Activated CD8-positive, alpha-beta memory T cell treated with anti-CD3 and anti-CD28 coated beads, Interleukin-2, amount 50 U/mL, for 4 hours (primary cell): ENCODE measurements around the gene TUBB.

ENCODE experiments used
- DNase-seq: peaks from one replicate; pipeline ENCODE4 v3.0.0-alpha.2; 2020

The TUBB gene

DNA sequence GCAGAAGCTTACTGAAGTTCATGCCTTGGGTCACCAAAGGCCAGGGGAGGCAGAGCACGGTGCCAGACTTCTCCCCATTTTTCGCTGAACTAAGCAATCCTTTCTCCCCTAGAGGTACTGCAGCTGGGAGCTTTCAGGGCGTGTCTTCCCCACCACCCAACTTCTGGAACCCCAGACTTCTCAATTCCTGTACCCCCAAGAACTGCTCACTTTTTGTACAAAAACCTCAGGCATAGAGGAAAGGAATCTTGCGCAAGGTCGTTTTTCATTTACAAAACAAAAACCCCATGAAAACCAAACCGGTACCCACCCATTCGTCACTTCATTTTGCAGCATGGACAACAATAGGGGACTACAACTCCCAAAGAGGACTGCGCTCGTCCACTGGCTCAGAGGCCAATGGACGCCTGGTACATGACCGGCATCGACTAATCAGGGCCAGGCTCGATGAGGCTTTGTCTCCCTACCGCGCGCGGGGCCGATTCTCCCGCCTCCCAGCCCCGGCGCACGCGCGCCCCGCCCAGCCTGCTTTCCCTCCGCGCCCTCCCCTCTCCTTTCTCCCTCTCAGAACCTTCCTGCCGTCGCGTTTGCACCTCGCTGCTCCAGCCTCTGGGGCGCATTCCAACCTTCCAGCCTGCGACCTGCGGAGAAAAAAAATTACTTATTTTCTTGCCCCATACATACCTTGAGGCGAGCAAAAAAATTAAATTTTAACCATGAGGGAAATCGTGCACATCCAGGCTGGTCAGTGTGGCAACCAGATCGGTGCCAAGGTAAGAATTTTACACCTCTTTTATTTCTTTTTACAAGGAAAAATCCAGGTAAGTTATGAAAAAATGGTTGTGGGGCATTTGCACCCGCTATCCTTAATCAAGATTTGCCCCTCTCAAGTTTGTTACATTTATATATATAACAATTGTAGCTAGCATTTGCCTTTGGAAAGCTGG lies at the start of gene TUBB:
Gene TUBB, plus strand, starts transcription at position 562 of the 947 bp plus-strand sequence. Its CDS starts 155 bp downstream, at position 717.
- peak; percentile 92 for DNase-seq

DNA sequence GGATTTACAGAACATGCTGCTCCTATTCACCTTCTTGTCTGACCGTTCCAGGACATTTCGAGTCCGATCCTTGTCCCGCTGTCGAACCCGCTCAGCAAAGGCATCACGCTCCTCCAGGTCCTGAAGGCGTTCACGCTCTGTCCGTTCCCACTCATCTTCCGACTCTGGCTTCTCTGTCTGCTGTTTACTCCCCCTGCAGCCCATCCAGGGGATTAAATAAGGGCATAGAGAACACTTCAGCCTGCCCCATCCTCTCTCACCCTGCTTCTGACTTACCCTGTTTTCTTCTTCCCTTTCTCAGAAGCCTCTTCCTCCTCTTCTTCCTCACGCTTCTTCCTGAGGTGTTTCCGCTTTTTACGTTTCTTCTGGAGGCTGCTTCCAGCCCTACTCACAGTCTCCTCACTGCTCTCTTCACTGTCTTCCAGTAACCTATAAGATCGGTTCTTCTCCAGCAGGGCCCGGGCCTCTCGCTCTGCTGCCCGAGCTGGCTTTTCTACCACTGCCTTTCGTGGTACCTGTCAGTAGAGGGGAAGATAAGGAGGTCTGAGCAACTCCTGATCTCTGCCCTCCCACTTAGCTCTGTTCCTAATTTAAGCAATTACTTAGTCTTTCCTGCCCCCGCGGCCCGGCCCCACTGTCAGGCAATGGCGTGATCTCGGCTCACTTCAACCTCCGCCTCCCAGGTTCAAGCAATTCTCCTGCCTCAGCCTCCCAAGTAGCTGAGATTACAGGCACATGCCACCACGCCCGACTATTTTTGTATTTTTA lies 49.2 kb upstream of the TUBB start:
- DNase-seq = no peak

DNA sequence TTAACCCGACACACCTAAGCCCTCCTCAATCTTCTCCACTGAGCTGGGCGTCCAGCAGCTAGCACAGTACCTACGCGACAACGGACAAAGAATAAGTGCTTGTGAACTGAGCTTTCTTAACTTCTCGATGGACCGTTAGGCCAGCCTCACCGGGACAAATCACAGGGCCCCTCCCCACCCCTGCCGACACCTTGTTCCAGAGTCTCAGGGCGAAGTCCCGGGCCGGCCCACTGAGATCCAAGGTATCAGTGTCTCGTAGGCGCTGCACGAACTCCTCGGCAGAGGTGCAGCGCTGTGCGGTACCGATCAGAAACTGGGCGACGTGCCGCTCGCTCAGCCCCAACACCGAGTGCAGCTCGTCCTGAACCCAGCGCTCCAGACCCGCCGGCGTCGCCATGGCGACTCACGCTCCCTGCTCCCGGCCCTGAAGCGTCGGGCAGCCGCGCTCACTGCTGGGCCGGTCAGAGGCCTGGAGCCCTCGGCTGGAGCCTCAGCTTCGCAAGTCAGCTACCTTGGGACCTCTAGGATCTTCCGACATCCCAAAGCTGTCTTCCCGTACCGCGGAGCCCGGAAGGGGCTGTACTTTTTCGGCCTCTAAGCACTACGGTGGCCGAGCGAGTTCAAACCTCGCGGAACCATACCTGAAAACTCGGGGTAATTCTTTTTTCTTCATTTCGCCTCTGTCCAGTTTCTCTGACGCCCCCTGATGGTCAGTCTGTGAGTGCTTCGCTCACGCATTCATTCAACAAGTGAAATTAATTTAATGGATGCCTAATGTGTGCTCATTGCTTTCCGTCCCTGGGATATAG lies 47.5 kb upstream of the TUBB start, which contains the start of gene DHX16:
Gene DHX16, minus strand, starts transcription at position 562 of the 809 bp plus-strand sequence. Its CDS starts 165 bp downstream, at position 397.
- DNase-seq = peak; percentile 91

DNA sequence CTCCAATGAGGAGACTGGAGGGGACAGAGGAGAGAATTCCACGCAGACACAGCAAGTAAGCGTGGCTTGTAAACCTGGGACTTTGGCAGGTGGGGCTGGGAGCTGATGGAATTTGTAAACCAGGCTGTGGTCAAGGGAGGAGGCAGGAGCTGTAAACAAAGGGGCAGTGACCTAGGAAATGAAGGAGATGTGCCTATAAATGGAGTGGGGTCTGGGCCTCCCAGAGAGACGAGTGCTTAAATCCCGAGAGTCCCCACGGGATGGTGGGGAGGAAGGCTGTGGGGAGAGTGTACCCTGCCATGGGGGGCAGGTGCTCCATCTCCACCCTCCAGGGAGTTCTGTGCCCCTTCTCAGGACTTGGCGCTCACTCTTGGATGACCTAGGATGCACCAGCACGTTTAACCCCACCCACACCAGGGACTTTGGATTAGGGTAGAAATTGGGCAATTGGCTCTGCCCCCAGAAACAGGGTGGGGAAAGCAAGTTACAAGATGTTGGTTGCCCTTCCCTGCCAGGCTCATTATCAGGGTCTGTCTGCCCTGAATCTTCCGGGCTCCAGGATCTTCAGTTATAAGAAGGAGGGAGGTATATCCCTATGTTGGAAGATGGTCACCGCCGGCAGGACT lies 43.4 kb upstream of the TUBB start:
- DNase-seq = no peak

DNA sequence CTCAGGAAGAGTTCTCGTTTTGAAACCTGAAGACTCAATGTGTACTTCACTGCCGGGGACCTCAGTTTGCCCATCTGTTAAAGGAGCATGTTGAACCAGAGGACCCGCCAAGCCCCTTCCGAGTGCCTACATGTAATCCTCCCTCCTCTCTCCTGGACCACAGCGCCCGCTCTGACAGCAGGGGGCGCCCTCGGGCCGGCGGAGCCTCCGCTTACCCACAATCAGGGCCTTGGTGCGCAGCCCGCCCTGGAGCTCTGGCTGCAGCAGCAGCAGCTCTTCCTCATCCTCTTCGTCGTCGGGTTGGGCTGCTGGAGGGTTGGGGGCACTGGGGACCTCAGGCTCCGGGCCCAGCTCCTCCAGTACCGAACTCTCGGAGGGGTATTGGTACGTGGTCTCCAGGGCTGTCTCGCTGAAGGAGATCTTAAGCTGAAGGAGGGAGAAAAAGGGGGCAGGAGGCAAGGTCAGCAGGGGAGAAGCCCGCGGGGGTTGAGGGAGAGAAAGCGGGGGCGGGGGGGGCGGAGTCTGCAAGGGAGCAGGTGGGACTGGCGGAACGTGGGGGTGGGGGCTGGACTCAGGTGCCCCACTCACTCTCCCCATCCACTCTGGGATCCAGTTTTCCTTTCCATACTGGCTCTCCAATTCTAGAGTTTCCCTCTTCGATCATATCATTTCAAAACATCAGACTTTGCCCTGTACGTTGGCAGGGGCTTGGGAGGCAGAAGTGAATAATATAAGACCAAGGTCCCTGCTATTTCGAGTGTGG lies 41.0 kb upstream of the TUBB start:
- DNase-seq = peak; percentile 95

DNA sequence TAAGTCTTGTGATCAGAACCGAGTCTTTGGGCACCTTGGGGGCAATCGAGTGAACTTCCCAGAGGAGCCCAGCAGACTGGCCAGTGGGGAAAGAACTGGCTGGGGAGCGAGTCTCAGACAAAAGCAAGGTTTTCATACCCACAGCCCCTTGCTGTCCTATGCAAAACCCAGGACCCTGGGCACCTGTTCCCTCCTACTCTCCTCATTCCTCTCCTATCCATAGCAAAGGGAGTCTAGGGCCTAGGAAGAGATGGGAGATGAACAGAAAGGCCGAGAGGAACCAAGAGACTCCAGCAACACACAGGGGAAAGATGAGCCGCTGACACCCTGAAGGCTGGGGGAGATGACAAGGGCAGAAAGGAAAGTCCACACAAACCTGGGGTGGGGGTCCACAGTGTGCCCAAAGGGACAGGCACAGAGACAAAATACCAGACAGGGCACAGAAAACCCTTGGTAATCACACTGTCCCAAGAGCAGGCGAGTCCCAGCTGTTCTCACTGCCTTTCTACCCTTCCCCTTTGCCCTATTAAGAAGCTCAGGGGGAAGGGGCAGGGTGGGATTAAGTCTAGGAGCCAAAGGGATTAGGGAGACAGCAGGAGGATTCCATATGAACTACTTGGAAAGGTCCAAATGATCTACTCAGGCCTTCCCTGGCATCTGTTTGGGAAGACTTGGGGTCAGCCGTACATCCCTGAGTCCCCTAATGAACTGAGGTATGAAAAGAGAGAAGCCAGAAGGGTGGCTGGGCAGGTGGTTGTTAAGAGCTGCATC lies 40.2 kb upstream of the TUBB start:
- no peak for DNase-seq

DNA sequence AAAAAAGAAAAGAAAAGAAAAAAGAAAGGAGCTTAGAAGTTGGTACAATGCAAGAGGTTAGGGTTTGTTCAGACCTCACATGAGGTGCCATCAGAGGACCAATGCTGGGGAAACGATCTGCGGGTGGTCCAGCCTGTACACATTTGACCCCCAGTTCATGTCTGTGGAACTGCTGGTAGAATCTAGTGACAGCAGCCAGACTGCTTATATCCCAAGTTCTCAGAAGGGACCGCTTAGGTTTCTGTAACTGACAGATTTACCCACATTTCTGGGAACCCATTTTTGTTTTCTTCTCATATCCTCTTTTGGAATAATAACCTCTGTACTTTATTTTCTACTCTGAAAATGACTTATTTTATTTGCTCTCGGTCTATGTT lies 38.4 kb upstream of the TUBB start:
- no peak for DNase-seq

DNA sequence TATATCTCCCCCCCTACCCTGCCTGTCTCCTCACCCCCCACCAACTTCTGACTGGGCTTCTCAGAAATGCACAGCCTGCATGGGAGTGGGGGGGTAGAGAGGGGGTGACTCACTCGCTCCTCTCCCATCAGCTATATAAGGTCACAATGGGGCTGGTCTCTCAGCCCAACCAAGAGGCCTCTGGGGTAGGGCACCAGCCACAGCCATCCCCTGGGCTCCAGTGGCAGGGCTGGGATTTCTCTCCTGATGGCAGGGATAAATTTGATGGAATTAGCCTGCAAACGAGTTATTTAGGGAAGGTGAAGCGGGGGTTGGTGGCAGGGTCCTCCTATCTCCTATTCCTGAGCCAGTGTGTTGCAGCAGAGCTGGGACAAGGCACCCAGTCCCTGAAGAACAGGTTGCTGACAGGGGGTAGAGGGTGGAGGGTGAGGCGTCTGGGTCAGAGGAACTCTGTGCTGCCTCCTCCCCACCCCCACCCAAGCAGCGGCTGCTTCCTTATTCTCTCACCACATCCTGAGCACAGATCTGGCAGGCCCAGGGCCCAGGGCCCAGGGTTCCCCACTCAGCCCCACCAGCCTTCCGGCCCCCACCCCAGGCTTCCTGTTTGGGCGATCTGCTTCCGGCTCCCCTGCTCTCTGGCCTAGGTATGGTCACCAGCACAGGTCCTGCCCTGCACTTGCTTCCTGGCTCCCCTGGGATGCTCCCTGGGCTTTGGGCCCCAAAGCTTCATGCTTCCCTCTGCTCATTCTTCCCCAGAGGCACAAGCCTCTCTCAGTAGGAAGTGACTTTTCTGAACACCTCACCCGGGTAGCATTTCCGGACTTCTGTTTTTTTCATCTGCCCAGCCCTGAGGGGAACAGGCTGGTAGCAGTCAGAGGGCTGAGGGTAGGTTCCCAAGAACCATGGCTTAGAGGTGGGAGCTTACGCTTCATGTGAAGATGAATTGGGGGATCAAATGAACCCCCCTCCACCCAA lies 37.7 kb upstream of the TUBB start:
- peak; percentile 86 for DNase-seq

DNA sequence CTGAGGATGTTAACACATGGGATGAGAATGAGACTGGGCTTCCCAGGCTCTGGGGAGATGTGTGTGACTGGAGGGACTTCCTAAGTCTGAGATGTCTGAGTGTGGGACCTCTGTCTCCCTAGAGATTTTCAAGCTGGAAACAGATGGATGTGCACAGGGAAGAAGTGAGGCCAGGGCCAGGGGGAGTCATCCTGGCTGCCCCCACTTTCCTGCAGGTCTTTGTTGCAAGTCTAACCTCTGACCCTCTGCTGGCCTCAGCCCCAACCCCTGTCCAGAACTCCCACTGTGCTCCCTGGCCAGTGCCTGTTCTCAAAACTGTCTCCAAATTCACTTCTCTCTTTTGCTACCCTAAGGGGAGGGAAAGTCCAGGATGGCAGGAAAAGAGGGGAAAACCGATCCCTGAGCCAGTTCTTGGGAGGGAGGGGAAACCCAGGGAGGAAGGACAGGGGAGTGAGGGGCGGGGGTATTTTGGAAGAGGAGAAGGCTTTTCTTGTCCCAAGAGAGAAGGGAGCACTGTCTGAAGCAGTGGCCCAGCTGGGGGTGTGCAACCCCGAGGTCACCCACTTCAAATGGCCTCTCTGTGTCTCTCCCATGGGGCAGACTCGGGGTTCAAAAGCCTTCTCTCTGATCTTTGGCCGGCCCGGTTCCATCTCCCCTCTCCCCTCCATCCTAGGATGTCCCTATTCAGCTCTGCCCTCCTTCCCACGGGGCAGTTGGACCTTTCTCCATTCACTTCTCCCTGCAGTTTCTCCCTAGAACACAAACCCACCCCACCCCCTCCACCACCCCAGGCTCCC lies 36.8 kb upstream of the TUBB start:
- no peak for DNase-seq

DNA sequence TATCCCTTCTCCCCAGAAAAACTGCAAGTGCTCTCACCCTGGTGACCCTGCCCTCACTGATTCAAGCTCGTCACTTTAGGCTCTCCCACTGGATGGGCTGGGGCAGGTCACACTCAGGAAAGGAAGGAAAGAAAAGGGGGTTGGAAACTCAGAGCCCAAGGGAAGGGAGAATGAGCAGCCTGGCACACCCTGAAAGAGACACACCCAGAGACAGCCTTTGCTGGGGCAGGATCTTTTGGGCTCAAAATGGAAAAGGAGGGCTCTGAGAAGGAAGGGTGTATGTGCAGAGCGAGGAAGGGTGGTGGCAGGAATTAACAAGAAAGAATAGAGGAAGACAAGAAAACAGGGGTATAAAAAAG lies 36.2 kb upstream of the TUBB start:
- no peak for DNase-seq

DNA sequence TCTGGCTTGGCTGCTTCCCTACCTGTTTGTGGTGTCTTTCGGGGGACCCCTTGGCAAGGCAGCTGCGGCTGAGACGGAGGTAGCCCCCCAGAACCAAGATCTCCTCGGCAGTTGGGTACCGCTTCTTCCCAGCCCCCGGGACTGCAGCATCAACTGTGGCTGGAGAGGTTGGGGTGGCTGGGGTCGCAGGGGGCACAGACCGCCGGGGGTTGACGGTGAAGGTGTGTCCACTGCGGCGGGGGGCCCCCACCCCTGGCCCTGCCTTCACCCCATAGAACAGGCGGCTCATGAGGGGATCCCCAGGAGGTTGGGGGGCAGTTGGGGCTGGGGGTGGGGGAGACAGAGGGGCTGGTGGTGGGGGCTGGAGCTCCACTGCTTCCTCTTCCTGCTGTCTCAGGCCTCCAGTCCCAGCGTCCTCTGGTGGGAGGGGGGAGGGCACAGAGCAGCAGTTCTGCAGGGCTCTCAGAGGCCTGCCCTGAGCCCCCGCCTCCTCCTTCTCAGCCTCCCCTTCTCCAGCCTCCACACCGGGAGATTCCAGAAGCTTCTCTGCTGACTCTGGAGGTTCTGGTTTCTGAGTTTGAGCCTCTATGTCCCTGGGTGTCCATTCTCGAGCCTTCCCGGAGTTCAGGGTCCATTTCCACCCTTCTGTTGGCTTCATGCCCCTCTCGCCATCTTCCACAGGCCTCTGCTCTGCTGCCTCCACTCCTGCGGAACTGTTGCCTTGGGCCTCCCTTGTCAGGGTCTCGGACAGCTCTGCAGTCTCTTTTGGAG lies 35.6 kb upstream of the TUBB start:
- DNase-seq = peak; percentile 51

DNA sequence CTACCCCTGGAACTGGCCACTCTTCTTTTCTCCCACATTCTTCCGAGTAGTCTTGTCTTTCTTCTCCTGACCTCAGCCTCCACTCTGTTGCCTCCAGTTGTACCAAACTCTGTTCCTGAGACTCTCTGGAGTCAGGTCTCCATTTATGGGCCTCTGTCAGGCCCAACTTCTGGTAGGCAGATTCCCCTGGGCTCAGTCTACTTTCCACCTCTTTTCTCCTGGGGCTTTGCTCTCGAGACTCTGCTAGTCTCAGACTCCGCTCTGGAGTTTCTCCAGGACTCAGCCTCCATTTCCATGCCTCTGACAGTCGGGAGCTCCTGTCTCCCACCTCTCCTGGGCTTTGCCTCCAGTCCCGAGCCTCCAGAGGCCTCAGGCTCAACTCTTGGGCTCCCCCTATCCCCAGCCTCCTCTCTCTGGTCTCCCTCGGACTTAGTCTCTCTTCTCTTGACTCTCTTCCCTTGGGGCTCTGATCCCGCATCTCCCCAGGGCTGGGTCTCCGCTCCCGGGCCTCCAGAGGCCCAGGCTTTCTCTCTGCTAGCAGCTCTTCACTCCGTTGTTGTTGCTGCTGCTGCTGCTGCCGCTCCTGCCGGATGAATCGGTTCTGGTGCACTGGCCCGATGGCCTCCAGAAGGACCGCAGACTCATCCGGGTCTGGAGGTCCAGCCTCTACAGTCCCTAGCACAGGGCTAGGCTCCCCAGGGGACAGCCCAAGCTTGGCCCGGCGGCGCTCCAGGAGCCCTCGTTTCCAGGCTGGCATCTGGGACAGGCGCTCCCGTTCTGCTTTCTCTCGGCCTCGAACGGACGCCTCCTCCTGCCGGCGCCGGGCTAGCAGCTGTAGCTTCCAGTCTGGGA lies 34.8 kb upstream of the TUBB start:
- no peak for DNase-seq

DNA sequence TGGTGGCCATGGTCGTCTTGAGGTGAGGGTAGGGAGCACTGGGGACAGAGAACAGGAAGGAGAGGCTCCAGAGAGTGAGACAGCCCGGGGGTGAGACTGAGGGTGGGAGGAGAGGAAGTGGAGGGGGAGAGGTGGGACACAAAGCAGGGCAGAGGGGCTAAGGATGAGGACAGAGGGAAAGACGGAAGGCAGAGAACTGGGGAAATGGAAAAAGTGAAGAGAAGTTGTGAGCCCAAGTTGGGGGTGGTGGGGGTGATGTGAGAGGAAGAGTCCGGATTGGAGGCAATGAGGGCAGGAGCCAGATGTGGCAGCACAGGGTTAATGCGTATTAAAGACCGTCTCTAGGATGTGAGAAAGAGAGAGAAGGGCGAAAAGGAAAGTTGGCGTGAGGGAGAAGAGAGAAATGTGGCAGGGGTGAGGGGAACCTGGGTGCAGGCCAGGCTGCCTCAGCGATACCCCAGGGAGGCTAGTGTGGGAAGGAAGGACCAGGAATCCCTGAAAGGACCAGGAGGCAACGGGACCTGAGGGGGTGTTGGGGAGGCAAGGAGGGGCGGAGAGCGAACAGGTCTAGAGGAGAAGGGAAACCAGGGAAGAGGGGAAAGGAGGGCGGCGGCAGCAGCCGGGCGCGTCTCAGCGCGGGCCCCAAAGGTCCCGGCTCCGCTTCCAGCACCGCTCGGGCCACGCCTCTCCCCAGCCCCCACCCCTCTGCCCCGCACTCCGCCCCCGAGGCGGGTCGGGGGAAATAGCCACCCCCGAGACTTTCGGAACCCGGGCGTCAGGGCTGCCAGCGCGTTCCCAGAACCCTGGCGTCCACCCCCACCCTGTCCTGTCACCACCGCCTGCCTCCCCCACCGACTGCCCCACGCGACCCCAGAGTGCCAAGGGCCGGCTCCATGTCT lies 33.9 kb upstream of the TUBB start, which contains the start of gene PPP1R18:
Gene PPP1R18, minus strand, starts transcription at position 637 of the 899 bp plus-strand sequence. Its CDS starts 627 bp downstream, at position 10.
- DNase-seq = peak; percentile 82

DNA sequence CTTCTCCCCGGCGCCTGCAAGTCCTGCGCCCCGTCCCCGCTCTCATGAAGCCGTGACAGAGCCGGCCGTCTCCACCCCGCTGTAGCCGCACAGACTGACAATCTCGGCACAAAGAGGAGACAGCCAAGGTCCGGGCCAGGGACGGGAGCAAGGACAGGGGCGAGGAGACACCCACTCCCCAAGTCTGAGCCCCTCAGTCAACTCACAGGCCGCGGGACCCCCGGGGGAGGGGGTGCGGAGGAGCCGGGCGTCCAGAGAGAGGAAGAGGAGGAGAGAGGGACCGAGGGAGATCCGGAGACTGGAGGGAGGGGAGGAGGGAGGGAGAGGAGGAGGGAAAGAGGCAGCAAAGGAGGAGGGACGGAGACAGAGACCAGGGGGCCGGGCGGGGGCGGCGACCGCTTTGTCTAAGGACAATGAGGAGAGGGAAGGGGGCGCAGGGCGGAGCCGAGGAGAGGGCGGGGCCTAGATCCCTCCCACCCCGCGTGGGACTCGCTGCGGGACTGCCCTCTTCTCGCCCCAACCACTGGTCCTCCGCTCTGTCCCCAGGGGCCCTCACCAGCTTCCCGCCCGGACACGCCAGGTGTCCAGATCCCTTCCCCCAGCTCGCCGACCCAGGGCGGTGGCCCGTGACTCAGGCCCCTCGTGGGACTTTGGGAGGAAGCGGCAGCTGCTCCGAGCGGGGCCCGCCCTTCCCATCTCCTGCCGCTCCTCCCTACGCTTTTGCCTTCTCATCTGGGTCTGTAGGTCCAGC lies 33.1 kb upstream of the TUBB start:
- DNase-seq = peak; percentile 74
